NCI-H2107 (cell line): ENCODE data around the gene RHPN2.

Source experiments
- DNase-seq: peaks from one replicate; lab custom pipeline; 2025; lab: John Stamatoyannopoulos, UW

Gene RHPN2

DNA sequence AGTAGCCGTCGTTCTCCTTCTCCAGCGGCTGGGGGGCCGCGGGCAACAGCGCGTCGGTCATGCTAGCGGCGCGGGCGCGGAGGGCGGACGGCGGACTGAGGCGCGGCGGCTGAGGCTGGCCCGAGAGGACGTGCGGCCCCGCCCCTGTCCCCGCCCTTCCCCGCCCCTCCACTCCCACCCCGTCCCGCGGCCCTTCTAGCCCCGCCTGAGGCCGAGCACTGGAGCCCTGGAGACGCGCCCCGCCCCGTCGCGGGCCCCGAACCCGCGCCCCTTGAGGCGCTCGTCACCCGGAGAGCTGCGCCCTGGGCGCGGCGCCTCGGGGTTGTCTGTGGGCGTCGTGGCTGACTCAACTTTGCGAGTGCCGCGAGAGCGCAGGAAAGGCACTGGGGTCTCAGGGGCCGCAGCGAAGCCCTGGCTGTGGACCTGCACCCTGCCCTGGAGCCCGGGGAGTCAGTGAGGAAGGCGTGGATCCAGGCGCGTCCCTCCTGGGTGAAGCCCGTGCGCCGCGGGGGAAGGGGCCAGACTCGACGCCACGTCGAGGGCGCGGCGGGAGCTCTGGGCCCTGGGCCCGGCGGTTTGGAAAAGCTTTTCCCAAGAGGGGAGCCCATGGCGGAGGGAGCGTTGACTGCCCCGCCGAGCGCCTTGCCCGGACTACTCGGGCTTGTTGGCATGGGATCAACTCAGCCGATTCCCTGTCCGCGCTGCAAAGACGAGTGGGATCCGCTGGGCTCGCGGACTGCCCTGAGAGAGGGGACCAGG is at the start of gene RHPN2:
TSS of gene RHPN2 (minus strand) at position 97 of the 759 bp plus-strand sequence. CDS start at position 61, 36 bp downstream.
- DNase-seq = peak; percentile 48

GRCh38 chr19:33114312-33114711 is 49.6 kb upstream of the RHPN2 start:
- no peak for DNase-seq

- DNase-seq = no peak
Observed at GRCh38 chr19:33111587-33111986, 46.9 kb upstream of the RHPN2 start.

DNA sequence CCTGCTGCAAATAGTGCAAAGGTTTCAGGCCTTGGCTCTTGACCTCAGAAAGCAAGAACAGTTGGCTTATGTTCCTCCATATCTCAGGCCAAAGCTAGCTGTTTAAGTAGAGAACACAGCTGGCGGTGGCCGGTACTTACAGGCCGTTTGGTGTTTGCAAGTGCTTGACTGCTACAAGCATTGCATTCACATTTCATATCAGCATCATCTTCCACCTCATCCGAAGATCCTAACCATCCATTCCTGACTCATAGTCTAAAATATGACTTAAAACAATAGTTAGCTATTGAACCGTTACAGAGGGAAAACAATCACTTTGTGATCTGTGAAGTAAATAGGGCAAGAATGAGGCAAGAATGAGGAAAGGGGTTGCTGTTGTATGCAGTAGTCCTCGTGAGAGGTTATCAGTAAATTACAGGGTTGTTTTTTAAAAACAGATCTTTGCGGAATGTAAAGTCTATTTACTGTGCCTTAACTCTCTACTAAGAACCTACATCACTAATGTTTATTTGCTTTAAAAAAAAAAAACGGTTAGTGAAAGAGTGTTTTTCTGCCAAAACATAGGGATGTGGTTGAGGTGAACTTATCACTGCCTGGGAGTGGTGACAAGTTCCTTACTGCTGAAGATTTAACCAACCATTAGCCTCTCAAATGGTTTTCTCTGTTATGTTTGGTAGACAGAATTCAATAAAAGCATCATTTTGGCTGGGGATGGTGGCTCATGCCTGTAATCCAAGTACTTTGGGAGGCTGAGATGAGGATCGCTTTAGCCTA is 45.6 kb upstream of the RHPN2 start:
- no peak for DNase-seq

DNA sequence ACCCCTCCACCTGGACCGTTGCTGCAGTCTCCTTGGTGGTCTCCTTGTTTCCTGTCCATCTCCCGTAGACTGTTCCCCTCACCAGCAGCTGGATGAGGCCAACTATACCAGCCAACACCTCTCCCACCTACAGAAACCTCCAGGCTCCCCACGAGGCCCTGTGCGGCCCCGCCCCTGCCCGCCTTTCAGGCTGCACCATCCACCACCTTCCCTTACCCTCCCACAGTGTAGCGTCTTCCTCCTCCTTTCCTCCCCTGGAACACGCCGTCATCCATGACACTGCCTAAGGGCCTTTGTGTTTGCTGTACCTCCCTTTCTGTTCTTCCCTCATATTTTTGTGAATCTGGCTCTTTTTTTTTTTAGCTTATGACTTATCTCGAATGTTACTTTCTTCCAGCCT is 43.5 kb upstream of the RHPN2 start:
- DNase-seq = no peak

GRCh38 chr19:33102893-33103292 is 38.2 kb upstream of the RHPN2 start:
- no peak for DNase-seq

GRCh38 chr19:33100894-33101644 is 36.4 kb upstream of the RHPN2 start:
- no peak for DNase-seq

DNA sequence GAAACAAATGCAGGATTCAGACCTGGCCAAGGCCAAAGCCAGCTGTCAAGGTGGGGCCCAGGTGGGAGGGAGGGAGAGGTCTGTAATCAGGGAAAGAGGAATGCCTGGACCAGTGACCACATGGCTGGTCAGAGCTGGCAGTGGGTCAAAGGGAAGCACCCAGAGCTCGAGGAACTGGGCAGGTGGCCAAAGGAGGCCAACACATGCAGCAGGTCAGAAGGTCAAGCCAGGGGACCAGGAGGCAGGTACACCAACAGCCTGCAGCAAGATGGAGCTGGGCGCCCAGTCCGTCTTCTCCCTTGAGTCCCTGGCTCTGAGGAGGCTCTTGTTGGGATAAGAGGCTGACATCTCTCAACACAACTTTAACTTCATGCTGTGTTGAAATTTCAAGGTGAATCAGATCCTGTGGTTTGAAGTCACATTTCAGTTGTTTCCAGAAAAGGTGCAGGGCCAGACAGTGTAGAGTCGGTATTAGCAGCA is 33.4 kb upstream of the RHPN2 start:
- no peak for DNase-seq

DNA sequence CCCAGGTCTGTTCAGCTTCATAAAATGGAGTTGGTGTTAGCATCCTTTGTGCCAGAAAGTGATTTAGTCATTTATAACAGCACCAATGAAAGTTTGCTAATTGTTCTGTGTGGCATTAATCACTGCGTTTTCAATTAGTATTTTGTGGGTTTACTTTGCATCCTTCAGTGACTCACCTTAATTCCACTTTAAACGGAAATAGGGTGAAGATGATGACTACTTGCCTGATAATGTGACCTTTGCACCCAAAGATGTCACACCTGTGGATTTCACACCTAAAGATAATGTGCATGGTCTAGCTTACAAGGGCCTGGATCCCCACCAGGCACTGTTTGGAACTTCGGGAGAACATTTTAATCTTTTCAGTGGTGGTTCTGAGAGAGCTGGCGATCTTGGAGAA is 31.3 kb upstream of the RHPN2 start:
- no peak for DNase-seq

DNA sequence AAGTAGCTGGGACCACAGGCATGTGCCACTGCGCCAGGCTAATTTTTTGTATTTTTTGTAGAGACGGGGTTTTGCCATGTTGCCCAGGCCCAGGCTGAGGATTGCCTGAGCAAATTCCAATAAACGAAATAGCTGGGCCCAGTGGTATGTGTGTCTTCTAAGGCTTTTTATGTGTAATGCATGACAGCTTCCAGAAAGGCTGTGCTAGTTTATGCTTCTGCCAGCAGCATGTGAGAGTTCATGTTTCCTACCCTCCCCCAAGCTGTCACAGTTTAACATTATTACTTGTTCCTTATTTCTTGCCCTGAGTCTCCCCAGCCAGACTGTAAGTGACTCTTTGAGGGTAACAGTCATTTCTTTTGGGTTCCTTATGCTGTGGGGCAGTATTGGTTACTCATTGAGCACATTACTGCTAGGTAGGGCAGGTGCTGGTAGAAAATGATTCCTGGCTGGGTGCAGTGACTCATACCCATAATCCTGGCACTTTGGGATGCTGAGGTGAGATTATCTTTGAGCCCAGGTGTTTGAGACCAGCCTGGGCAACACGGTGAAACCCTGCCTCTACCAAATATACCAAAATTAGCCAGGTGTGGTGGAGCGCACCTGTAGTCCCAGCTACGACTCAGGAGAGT is 29.9 kb upstream of the RHPN2 start:
- DNase-seq = no peak

- no peak for DNase-seq
Observed at GRCh38 chr19:33093420-33094210, 28.9 kb upstream of the RHPN2 start.

GRCh38 chr19:33090179-33090578 is 25.5 kb upstream of the RHPN2 start:
- DNase-seq = no peak

DNA sequence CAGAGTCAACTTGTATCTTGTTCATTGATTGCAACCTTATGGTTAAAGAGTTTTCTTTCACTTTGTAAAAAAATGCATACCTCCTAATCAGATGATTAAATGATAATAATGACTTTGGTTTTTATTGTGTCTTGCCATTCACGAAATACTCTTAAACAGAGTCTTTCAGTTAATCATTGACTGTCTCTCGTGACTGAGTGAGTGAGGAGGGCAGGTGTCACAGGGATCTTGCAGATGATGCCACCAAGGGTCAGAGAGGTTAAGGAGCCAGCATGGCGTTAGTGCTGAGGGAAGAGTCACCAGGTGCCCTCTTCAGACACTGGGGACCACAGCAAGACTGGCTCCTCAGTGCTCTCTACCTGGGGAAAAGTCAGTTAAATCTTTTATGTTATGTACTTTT is 24.3 kb upstream of the RHPN2 start:
- DNase-seq = no peak

GRCh38 chr19:33086955-33087354 is 22.3 kb upstream of the RHPN2 start:
- no peak for DNase-seq

GRCh38 chr19:33085570-33086128 is 21.0 kb upstream of the RHPN2 start:
- no peak for DNase-seq

GRCh38 chr19:33080761-33081681 is 16.3 kb upstream of the RHPN2 start, which contains the start of gene GPATCH1:
GPATCH1 (plus strand) TSS chr19:33081181; CDS start chr19:33081194, 13 bp downstream.
- DNase-seq = peak; percentile 57

- no peak for DNase-seq
Observed at GRCh38 chr19:33075519-33075918, 10.8 kb upstream of the RHPN2 start.

- no peak for DNase-seq
Observed at GRCh38 chr19:33071887-33072286, 7.2 kb upstream of the RHPN2 start.

DNA sequence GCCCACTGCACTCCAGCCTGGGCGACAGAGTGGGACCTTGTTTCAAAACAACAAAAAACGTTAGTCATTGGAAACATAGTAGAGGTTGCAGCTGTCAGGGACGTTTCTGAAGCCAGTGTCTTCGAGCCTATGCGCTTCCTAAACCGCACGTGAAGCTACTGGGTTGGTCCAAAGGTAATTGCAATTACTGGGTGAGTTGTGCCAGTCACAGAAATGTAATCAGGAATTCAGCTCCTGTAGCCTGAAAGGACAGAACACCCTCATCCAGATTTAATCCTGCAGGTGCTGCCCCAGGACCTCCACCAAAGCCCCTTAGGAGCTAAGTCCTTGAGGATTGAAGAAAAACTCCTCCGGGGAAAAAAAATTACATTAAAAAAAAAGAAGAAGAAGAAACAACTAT is 2.4 kb upstream of the RHPN2 start:
- DNase-seq = no peak

DNA sequence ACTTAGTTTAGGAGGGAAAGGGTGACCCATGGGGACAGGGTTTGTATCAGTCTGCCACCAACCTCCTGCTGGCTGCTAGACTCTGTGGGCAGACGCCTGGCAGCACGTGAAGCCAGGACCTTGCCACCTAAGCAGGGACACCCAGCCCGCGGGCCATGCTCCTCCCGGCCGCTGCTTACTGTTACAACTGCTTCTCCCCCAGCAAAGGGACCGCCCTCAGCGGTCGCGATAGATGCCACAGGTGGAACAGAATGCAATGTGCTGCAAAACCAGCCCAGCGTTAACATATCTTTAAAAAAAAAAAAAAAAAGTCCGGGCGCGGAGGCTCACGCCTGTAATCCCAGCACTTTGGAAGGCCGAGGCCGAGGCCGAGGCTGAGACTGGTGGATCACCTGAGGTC is 1.9 kb upstream of the RHPN2 start:
- no peak for DNase-seq
